Stimulated activated CD8-positive, alpha-beta memory T cell treated with anti-CD3 and anti-CD28 coated beads, Interleukin-12 subunit alpha, Interleukin-12 subunit beta, amount 100 ng/mL, for 24 hours (primary cell): Measurements from ENCODE around the gene PRSS37.
"Not testable (repeated sequence)": the region's sequence is repeated elsewhere in the genome, so short reads cannot be mapped to it uniquely, and the experiment has no call there.

Experiments used
- DNase-seq: peaks from one replicate; pipeline ENCODE4 v3.0.0-alpha.2; 2020; ENCODE audit errors: extremely low read depth

The PRSS37 gene, protein sequence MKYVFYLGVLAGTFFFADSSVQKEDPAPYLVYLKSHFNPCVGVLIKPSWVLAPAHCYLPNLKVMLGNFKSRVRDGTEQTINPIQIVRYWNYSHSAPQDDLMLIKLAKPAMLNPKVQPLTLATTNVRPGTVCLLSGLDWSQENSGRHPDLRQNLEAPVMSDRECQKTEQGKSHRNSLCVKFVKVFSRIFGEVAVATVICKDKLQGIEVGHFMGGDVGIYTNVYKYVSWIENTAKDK

DNA sequence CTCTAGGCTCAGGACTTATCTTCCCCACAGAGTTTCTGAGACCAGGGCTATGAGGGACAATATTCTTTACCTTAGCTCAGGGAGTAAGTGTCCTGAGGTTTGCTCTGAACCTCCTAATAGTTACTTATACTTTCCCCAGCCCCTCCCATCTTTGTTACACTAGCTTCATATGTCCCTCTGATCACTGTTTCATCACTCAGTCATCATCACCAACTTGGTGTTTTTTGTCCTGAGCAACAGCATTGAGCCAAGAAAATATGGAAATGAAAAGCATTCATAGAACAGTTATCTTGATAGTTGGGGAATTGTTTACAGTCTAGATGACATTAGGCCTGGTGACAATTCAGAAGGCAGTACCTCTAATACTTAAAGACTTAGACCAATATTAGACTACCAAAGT, at the start of gene PRSS37:
Gene PRSS37, minus strand, starts transcription at position 101 of the 400 bp plus-strand sequence. CDS start 436 bp downstream, outside the sequence.
- DNase-seq: no peak

DNA sequence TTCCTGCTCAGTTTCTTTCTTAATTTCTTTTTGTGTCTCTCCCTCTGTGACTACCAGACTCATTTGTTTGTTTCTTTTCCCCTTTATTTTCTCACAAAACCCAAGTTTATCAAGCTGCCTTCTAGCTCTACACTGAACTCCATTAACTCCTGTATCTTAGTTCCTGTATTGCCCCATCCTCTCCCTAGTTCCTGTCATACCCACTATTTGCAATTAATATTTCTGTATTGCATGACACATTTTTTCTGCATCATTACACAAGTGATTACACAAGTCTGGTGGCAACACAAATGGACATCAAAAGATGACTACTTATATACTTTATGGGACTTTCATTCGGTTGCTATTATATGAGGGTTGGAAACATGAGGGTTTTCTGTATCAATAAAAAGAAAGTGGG, 48.0 kb upstream of the PRSS37 start:
- DNase-seq: no peak

DNA sequence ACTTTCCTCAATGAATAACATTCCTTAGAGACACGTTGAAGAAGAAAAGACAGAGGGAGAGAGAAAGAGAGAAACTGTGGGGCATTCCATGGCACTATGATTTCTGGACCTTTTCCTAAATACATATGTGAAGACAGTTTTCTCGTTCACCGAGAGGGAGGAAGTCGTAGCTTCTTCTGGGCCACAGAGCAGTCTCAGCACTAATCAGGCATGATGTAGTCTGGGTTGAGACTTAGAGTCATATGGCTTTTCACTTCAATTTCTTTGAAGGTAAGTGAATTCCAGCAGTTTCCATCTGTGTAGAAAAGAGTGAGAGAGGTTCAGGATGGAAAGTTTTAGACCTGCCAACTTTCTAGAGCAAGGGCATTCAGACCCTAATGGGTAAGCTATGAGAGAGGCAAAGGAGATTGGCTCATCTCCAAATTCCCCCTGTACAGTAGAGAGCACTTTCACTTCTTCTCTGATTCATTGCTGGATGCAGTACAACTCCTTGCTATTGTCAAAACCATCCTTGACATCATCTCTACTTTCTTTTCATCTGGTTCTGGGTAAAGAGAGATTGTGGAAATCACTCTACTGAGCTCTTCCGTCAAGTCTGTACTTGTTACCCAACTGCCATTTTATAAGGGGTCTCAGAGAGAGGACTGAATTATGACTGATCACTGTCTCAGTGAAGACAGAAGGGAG, 43.4 kb upstream of the PRSS37 start:
- no peak for DNase-seq

DNA sequence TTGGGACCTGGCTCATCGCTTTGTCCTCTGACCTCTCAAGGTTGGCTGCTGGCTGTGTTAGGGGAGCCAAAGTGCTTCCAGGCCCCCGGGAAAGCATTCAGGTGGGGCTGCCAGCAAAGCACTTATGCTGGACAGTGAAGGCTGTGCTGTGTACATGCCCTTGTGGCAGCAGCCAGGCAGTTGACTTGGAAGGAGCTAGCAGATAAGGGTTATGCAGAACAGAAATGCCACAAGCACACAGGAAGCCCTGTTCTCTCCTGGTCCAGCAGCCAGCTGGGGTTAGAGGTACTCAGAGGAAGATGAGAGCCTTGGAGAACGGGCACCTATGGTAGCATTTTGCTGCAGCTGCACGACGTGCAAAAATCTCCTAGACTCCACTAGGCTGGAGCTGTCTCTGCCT, 39.7 kb upstream of the PRSS37 start:
- no peak for DNase-seq

DNA sequence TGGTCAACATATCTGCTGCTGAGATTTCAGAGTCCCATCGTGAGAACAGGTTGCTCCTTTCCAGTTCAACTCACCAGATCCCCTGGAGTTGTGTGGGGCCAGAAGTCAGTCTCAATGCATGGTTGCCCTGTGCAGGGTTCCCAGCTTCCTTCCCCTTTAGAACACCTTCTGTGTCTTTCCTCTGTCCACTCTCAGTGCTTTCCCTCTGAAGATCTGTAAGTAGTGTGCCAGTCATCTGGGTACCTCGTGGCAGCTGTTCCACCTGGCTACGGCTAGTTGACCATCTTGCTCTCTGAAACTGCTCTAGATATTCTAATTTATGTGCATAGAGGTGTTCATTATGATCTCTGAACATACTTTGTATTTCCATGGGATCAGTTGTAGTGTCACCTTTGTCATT, 36.1 kb upstream of the PRSS37 start:
- DNase-seq: no peak

DNA sequence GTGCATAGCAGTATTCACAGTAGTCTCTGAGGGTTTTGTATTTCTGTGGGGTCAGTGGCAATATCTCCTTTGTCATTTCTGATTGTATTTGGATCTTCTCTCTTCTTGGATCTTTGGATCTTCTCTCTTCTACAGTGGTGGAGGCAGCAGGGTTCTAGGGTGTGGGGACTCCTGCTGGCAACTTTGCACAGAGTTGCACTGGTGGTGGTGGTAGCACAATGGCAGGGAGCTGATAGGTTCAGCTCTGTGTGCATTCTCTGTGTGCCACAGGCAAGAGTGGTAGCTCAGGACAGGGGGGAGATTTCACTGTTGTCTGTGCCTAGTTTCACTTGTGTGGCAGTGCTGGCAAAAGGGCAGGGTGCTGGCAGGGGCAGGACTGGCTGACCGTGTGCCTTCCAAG, 35.1 kb upstream of the PRSS37 start:
- DNase-seq: no peak

DNA sequence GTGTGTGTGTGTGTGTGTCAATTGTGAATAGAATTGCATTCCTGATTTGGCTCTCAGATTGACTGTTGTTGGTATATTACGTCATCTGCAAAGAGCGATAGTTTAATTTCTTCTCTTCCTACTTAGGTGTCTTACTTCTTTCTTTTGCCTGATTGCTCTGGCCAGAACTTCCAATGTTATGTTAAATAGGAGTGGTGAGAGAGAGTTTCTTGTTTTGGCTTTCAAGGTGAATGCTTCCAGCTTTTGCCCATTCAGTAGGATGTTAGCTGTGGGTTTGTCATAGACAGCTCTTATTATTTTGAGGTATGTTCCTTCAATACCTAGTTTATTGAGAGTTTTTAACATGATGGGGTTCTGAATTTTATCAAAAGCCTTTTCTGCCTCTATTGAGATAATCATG, 34.2 kb upstream of the PRSS37 start:
- no peak for DNase-seq

DNA sequence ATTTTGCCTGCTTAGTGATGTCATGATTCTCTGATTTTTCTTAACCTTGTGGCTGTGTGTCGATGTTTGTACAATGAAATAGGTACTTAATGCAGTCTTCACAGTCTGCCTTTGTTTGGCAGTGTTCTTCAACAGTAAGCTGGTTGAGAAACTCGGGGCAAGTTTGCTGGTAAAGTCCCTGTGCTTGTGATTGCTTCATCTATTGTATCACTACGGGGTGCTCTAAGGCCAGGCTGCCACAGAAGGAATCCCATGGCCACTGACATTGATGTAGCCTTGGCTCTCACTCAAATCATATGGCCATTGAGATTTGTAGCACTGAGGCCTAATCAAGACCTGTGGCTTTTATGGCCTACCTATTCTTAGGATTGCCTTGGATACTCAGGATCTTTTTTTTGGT, 33.5 kb upstream of the PRSS37 start:
- DNase-seq: no peak

DNA sequence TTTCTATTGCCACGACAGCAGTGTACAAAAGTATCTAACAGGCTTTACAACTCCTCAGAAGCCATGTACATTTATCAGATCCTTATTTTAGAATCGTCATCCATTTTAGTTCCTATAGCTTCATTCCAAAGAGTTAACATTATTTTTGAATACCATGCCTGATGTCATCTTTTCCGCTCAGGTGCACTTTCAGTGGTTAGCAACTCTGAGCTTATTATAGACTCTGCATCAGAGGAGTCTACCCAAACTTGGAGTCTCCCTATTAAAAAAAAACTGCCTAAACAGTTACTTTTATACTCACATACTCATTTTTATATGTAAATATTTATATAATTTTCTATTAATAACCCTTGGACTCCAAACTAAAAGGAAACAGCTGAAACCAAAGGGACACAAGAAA, 31.6 kb upstream of the PRSS37 start:
- no peak for DNase-seq

DNA sequence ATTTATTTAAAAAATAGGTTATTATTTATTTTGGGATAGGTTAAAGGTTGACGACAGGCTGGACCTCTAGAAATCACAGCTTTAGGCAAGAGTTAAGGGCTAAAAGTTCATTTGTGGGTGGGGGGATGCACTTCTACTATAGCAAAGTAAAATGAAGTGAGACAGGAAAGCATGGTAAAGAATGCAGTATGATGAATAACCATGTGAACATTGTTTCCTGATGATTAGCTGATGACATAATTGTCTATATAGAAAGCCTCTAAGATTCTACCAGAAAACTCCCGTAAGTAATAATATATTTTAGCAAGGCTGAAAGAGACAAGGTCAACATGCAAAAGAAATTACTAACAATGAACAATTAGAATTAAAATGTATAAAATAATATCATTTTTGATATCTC, 25.7 kb upstream of the PRSS37 start:
- DNase-seq: no peak

DNA sequence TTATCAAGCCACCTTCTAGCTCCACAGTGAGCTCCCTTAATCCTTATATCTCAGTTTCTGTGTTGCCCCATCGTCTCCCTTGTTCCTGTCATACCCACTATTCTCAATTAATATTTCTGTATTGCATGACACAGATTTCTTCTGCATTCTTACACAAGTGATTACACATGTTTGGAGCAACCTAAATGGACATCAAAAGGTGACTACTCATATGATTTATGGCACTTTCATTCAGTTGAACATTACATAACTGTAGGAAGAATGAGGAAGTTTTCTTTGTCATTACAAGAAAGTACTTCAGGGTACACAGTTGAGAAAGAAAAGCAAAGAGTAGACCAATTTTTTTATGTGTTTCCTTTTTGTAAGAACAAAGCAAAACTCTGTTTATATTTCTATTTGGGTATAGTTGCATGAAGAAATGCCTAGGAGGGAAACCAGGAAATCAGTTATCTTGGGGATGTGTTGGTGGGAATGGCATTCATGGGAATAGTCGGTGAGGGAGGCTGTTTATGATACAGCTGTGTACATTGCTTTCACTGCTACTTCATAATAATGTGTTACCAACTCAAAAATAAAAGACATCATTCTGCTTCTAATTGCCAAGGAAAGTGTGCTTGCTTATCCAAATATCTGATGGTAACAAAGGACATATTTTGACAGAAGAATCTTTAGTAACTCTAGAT, 23.6 kb upstream of the PRSS37 start:
- DNase-seq: no peak

DNA sequence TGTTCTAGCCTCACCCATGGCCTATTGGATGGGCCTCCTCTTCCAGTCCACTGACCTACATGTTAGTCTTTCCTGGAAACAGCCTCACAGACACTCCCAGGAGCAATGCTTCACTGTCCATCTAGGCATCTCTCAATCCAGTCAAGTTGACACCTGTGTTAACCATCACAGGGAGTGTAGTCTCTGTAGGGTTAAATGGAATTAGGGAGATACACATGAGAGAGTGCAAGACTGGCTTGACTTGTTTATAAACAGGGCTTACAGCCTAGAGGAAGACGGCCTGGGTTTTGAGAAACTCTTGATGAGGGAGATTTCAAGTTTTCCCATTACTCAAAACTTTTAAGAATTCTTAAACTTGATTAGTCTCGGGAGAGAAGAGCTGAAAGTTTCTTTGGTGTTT, 18.9 kb upstream of the PRSS37 start:
- DNase-seq: no peak

DNA sequence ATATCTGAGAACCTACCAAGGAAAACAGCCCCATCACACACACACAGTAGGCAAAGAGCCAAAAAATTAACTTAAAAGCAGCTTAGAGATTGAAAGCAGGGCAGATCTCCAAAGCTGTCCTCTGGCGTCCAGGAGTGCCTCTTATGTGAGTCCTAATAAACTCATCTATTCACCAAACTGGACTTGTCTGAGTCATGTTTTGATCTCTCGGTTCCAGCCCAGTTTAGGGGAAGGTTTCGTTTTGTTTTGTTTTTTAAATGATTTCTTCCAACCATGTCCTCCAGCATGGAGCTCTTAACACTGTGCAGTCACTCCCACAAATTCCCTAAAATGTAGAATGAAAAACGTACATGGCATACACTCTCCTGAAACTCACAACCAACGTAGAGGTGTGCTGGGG, 6.7 kb upstream of the PRSS37 start:
- no peak for DNase-seq

DNA sequence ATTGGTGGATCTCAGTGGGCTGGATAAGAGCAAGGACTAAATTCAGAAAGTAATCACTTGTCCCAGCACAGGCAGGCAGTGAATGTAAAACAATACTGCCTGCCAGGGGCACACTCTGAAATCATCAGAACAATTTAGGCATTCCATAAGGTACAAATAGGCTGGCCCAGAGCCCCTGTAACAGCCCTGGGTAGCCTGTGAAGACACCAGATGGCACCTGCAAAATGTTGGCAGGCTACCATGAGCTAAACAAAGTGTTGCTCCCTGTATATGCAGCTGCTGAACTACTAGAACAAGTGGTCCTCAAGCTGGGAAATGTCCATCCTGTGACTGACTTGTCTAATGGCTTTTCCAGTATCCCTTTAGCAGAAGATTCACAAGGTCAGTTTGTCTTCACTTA, 3.0 kb upstream of the PRSS37 start:
- DNase-seq: no peak

DNA sequence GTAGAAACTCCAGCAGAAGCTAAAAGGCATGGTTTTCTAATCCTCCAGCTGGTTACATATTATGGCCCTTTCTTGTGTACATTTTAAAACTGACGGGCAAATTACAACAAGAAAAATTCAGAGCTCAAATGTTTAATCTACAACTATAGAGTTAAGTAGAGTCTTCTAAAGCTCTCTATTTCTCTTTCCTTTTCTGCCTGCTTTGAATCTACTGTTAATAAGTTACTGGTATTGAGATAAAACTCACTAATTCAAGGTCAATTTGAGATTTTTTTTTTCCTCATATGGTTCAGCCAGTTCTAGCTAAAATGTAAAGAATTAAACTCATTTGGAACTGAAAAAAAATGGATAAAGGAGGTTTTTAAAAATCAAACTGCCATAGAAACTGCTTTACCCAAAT, 1.6 kb upstream of the PRSS37 start:
- no peak for DNase-seq

DNA sequence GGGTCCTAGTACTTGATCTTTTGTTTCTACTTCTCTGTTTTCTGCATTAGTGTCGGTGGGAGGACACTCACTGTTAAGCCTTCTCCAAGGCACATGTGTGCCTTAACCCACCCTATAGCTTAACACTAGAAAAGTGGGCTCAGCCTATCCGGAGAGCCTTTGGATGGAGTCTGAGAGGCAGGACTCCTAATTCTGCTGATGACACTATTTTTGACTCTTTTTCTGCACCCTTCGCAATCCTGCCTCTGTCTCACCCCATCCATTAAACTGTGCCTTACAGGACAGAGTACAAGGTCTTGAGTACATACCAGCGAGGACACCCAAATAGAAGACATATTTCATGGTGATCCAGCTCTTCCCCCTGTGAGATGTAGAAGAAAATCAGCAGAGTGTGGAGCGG, 577 bp downstream of the PRSS37 start:
- no peak for DNase-seq

DNA sequence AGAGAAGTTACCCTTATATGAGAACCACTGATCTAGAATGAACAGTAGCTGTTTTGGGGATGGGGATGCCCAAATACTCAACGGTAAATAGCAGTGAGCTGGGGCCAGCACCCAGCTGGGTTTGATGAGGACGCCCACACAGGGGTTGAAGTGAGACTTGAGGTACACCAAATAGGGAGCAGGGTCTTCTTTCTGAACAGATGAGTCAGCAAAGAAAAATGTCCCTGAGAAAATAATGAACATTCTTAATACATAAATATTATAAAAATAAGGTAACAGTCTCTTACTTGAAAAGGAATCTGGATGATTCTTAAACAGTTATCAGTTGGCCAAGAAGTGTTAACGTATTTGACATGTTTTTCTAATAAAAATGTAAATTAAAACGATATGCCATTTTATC, 2.0 kb downstream of the PRSS37 start:
- no peak for DNase-seq

DNA sequence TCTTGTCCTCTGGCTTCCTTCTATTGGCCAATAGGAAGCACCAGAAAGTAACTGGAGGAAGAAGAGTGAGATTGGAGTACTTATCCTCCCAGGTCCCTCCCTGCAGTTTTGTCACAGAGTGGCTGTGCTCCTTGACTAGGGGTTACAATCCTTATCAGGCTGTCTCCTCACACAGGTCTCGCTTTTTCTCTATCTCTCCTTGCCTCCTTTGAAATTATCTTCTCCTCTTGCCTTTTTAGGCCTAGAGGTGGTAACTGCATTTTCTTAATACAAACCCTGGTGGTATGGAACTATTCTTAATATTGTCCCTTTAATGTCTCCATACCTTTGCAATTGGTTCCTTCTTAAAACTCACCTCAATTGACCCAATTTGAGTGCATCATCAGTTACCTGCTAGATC, 2.7 kb downstream of the PRSS37 start:
- no peak for DNase-seq

DNA sequence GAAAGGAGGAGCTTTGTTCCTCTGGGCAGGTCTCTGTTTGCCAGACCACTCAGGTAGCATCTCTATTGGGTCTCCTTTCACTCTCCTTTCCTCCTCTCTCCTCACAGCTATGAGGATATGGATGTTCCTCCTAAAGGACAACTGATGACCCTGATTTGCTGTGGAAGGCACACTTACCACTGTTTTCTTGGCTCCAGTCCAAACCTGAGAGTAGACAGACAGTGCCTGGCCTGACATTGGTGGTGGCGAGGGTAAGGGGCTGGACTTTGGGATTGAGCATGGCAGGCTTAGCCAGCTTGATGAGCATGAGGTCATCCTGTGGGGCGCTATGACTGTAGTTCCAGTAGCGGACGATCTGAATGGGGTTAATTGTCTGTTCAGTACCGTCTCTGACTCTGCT, 3.6 kb downstream of the PRSS37 start:
- no peak for DNase-seq

DNA sequence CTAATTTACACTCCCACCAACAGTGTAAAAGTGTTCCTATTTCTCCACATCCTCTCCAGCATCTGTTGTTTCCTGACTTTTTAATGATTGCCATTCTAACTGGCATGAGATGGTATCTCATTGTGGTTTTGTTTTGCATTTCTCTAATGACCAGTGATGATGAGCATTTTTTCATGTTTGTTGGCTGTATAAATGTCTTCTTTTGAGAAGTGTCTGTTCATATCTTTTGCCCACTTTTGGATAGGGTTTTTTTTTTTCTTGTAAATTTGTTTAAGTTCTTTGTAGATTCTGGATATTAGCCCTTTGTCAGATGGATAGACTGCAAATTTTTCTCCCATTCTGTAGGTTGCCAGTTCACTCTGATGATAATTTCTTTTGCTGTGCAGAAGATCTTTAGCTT, 18.9 kb downstream of the PRSS37 start:
- DNase-seq: not testable (repeated sequence)

DNA sequence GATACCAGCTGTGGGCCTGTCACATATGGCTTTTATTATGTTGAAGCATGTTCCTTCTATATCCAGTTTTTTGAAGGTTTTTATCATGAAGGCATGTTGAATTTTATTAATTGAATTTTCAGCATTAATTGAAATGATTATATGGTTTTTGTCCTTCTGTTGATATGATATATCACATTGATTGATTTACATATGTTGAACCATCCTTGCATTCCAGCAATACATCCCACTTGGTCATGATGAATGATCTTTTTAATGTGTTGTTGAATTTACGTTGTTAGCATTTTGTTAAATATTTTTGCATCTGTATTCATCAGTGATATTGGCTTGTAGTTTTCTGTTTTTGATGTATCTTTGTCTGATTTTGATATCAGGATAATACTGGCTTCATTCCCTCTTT, 21.2 kb downstream of the PRSS37 start:
- DNase-seq: no peak

DNA sequence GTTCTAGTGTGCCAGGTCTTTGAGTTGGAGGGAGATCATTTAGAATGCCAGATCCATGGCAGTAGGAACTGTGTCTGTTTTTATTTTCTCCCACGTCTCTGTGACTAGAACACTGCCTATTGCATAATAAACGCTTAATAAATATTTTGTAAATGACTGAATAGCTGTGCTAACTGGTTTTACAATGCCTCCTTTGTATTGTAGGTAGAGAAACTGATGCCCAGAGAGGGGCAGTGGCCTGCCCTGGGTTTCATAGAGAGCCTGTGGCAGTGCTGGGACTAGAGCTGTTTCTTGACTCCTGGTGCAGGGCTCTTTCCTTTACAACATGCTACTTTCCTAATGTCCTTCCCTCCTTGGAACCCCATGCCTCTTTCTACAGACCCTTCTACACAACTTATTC, 48.8 kb downstream of the PRSS37 start:
- no peak for DNase-seq

DNA sequence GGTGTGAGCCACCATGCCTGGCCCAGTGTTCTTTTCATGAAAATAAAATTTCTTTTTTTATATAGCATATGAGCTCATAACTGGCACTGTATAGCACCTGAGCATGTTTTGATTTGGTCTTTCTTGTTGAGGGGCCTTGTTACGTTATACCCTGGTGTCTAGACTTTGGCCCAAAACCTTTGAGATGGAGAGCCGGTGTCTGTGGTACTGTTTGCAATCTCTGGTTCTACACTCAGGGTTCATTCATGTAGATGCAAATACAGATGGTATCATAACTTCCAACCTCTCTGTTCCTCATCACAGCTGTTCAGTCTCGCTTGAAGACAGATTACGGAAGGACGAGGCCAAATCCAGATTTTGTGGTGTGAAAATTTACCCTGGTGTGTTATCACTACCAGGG, 51.4 kb downstream of the PRSS37 start, which contains the start of gene TAS2R5:
Gene TAS2R5, plus strand, starts transcription at position 301 of the 400 bp plus-strand sequence. CDS start 145 bp downstream, outside the sequence.
- no peak for DNase-seq
